Activated naive CD4-positive, alpha-beta T cell treated with anti-CD3 and anti-CD28 coated beads, Interleukin-2, amount 50 U/mL, for 24 hours (primary cell): ENCODE data around the gene MTREX.
"Not testable (repeated sequence)": the region's sequence is repeated elsewhere in the genome, so short reads cannot be mapped to it uniquely, and the experiment has no call there.

Experiments used
- H3K27ac Mint-ChIP-seq: one replicate; pipeline ENCODE4 v1.8.0; 2021; ENCODE audit warnings: mild to moderate bottlenecking, mixed read lengths
- H3K27me3 Mint-ChIP-seq: one replicate; pipeline ENCODE4 v1.8.0; 2021; ENCODE audit warnings: mixed read lengths
- H3K36me3 Mint-ChIP-seq: one replicate; pipeline ENCODE4 v1.8.0; 2021; ENCODE audit warnings: mixed read lengths
- H3K4me1 Mint-ChIP-seq: one replicate; pipeline ENCODE4 v1.8.0; 2021; ENCODE audit warnings: mixed read lengths
- H3K4me3 Mint-ChIP-seq: one replicate; pipeline ENCODE4 v1.8.0; 2021; ENCODE audit warnings: mild to moderate bottlenecking, mixed read lengths
- H3K9me3 Mint-ChIP-seq: one replicate; pipeline ENCODE4 v1.8.0; 2021; ENCODE audit warnings: mixed read lengths

The MTREX gene

GRCh38 chr5:55316289-55316688 is 8.5 kb downstream of the MTREX start:
- Mint-ChIP-seq H3K4me3 (no peak overlapping the region), H3K4me1 (peaks cover 78% of the 10 kb centered on the region), H3K27me3 (no peaks in the 10 kb centered on the region), H3K36me3 (peaks cover 14% of the 10 kb centered on the region), H3K9me3 (no peaks in the 10 kb centered on the region), H3K27ac (peak overlapping the region; percentile 53)

DNA sequence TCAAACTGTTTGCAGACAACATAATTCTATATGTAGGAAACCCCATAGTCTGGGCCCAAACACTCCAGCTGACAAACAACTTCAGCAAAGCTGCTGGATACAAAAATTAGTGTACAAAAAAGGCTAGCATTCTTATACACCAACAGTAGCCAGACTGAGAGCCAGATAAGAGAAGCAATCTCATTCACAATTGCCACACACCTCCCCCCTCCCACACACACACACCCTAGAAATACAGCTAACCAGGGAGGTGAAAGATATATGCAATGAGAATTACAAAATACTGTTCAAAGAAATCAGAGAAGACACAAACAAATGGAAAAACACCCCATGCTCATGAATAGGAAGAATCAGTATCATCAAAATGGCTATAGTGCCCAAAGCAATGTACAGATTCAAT is 9.0 kb downstream of the MTREX start:
- H3K4me1 Mint-ChIP-seq, result peaks cover 74% of the 10 kb centered on the region

GRCh38 chr5:55318237-55318636 is 10.4 kb downstream of the MTREX start:
- H3K27me3 Mint-ChIP-seq, H3K9me3 Mint-ChIP-seq, H3K27ac Mint-ChIP-seq, H3K4me3 Mint-ChIP-seq: not testable (repeated sequence)
- peaks cover 71% of the 10 kb centered on the region for H3K4me1 Mint-ChIP-seq
- peaks cover 14% of the 10 kb centered on the region for H3K36me3 Mint-ChIP-seq

More for the DNA sequence above, 9.0 kb downstream of the MTREX start:
- Mint-ChIP-seq H3K36me3 (peaks cover 14% of the 10 kb centered on the region), H3K4me3 (no peak overlapping the region), H3K9me3 (no peaks in the 10 kb centered on the region), H3K27ac (no peak overlapping the region), H3K27me3 (no peaks in the 10 kb centered on the region)

GRCh38 chr5:55319491-55319890 is 11.7 kb downstream of the MTREX start:
- no peaks in the 10 kb centered on the region for H3K9me3 Mint-ChIP-seq
- H3K27ac Mint-ChIP-seq, result no peak overlapping the region
- H3K4me3 Mint-ChIP-seq, result no peak overlapping the region

DNA sequence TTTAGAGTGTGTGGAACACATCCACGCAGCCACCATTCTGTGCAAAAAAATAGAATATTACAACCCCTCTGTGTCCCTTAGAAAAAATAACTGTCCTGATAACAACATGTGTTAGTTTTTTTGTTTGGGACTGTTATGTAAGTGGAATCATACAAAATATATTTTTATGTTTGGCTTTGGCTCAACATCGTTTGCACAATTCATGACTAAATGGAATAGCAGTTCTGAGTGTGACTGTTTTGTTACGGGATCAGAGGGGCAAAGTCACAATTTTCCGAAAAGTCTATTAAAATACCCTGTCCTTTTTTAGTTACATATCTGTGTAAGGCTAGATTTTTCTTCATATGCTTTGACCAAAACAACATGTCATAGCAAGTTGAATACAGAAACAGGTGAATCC is 12.8 kb downstream of the MTREX start:
- no peak overlapping the region for H3K4me3 Mint-ChIP-seq
- H3K27ac Mint-ChIP-seq, result no peak overlapping the region
- no peaks in the 10 kb centered on the region for H3K27me3 Mint-ChIP-seq
- no peaks in the 10 kb centered on the region for H3K9me3 Mint-ChIP-seq
- peaks cover 61% of the 10 kb centered on the region for H3K4me1 Mint-ChIP-seq
- H3K36me3 Mint-ChIP-seq, result peaks cover 19% of the 10 kb centered on the region

More at GRCh38 chr5:55319491-55319890, 11.7 kb downstream of the MTREX start:
- peaks cover 14% of the 10 kb centered on the region for H3K36me3 Mint-ChIP-seq
- no peaks in the 10 kb centered on the region for H3K27me3 Mint-ChIP-seq
- peaks cover 60% of the 10 kb centered on the region for H3K4me1 Mint-ChIP-seq

- no peaks in the 10 kb centered on the region for H3K27me3 Mint-ChIP-seq
- H3K9me3 Mint-ChIP-seq, result no peaks in the 10 kb centered on the region
- H3K4me3 Mint-ChIP-seq, result no peak overlapping the region
- H3K36me3 Mint-ChIP-seq, result peaks cover 10% of the 10 kb centered on the region
- H3K4me1 Mint-ChIP-seq, result peaks cover 42% of the 10 kb centered on the region
- H3K27ac Mint-ChIP-seq, result no peak overlapping the region
These were observed 16.2 kb downstream of the MTREX start for GRCh38 chr5:55324006-55324405.

- no peak overlapping the region for H3K4me3 Mint-ChIP-seq
- no peaks in the 10 kb centered on the region for H3K27me3 Mint-ChIP-seq
- no peak overlapping the region for H3K27ac Mint-ChIP-seq
- H3K9me3 Mint-ChIP-seq, result no peaks in the 10 kb centered on the region
- peaks cover 14% of the 10 kb centered on the region for H3K36me3 Mint-ChIP-seq
- H3K4me1 Mint-ChIP-seq, result peaks cover 43% of the 10 kb centered on the region
These were observed 17.1 kb downstream of the MTREX start for GRCh38 chr5:55324815-55325418.

GRCh38 chr5:55325621-55326020 is 17.8 kb downstream of the MTREX start:
- Mint-ChIP-seq H3K36me3 (peaks cover 18% of the 10 kb centered on the region), H3K9me3 (no peaks in the 10 kb centered on the region), H3K4me3 (no peak overlapping the region), H3K4me1 (peaks cover 45% of the 10 kb centered on the region), H3K27ac (no peak overlapping the region), H3K27me3 (no peaks in the 10 kb centered on the region)

DNA sequence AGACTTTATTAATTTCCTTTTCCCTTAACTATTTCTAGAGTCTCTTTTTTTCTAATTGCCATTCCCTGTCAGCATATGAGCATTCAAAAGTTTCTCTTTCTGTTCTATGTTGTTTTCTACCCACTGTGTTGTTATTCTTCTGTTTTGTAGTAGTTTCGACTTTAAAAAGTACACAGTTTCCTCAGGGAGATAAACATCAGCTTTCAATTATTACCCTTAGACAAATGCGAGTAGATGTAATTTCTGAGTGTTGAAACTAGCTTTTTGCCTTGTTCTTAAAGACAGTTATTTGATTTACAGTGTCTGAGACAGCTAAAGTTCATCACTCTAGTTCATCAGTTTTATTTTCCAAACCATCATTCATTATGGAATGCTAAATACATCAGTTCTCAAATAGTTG is 19.5 kb downstream of the MTREX start:
- Mint-ChIP-seq H3K9me3 (no peaks in the 10 kb centered on the region), H3K4me3 (no peak overlapping the region), H3K27me3 (no peaks in the 10 kb centered on the region), H3K4me1 (peaks cover 47% of the 10 kb centered on the region), H3K27ac (no peak overlapping the region), H3K36me3 (peaks cover 24% of the 10 kb centered on the region)

DNA sequence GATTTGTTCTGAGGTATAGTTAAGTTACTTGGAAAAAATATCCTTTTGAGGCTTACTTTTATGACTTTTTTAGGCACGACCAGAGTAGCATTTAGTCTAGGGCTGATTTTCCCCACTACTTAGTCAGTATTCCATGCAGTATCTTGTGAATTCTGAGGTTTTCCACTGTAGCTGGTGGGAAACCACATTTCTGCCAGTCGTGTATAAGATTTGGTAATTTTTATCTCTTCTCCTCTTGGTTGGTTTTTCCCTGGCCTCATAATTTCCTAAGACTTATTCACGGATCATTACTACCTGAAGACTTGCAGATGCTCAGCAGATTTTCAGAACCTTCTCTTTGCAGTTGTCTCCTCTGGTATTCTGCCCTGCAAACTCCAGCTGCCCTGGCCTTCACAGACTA is 23.5 kb downstream of the MTREX start:
- H3K36me3 Mint-ChIP-seq, result peaks cover 33% of the 10 kb centered on the region
- no peaks in the 10 kb centered on the region for H3K27me3 Mint-ChIP-seq
- peaks cover 51% of the 10 kb centered on the region for H3K4me1 Mint-ChIP-seq
- no peak overlapping the region for H3K4me3 Mint-ChIP-seq
- no peaks in the 10 kb centered on the region for H3K9me3 Mint-ChIP-seq
- H3K27ac Mint-ChIP-seq, result no peak overlapping the region

GRCh38 chr5:55333017-55333416 is 25.2 kb downstream of the MTREX start:
- Mint-ChIP-seq H3K9me3 (no peaks in the 10 kb centered on the region), H3K4me3 (no peak overlapping the region), H3K4me1 (peaks cover 47% of the 10 kb centered on the region), H3K27ac (no peak overlapping the region), H3K36me3 (peaks cover 33% of the 10 kb centered on the region), H3K27me3 (no peaks in the 10 kb centered on the region)

DNA sequence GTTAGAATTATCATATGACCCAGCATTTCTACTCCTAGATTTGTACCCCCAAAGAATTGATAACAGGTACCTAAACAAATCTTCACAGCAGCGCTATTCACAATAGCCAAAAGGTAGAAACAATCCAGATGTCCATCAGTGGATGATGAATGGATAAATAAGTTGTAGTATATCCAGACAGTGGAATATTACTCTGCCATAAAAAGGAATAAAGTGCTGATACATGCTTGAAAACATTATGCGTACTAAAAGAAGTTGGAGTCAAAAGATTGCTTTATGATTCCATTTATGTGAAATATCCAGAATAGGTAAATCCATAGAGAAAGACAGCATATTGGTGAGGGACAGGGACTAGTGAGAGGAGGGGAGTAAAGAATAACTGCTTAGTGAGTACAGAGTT is 26.0 kb downstream of the MTREX start:
- Mint-ChIP-seq H3K4me3 (no peak overlapping the region), H3K27ac (no peak overlapping the region), H3K36me3 (peaks cover 30% of the 10 kb centered on the region), H3K27me3 (no peaks in the 10 kb centered on the region), H3K4me1 (peaks cover 55% of the 10 kb centered on the region), H3K9me3 (no peaks in the 10 kb centered on the region)

DNA sequence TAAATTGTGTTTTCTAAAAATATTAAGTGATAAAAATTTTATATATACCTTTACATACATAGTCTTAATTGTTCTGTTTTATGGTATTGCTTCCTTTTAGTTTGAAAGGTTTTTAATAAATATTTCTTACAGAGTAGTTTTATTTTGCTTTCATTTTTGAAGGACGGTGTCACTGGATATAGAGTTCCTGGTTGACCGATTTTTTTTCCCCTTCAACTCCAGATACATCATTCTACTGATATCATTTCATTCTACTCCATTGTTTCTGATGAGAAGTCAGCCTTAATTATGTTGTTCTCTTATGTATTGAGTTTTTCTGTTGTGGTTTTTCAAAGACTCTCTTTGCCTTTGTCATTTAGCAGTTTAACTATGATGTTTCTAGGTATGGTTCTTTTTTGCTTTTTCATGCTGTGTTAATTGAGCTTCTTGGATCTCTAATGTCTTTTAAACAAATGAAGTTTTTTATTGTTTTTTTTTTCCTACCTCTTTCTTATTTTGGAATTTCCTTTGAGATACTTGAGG is 30.4 kb downstream of the MTREX start:
- Mint-ChIP-seq H3K27me3 (no peaks in the 10 kb centered on the region), H3K27ac (peak overlapping the region; percentile 79), H3K9me3 (no peaks in the 10 kb centered on the region), H3K36me3 (peaks cover 12% of the 10 kb centered on the region), H3K4me1 (peaks cover 32% of the 10 kb centered on the region), H3K4me3 (peak overlapping the region; percentile 16)

DNA sequence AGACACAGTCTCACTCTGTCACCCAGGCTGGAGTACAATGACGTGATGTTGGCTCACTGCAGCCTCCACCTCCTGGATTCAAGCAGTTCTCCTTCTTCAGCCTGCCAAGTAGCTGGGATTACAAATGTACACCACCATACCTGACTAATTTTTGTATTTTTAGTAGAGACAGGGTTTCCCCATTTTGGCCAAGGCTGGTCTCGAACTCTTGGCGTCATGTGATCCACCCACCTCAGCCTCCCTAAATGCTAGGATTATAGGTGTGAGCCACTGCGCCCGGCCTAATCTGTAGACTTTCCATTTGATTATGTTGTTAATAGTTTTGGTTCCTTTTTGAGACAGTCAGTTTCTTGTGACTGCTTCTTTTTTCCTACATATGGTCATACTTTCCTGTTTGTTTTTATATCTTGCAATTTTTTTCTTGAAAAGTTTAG is 31.0 kb downstream of the MTREX start:
- Mint-ChIP-seq H3K27ac (peak overlapping the region; percentile 88), H3K36me3 (peaks cover 10% of the 10 kb centered on the region), H3K4me1 (peaks cover 31% of the 10 kb centered on the region), H3K4me3 (peak overlapping the region; percentile 72), H3K27me3 (no peaks in the 10 kb centered on the region), H3K9me3 (no peaks in the 10 kb centered on the region)

- H3K9me3 Mint-ChIP-seq, result no peaks in the 10 kb centered on the region
- no peak overlapping the region for H3K4me3 Mint-ChIP-seq
- H3K27ac Mint-ChIP-seq, result peak overlapping the region; percentile 77
- H3K27me3 Mint-ChIP-seq, result no peaks in the 10 kb centered on the region
- H3K36me3 Mint-ChIP-seq, result peaks cover 23% of the 10 kb centered on the region
- peaks cover 26% of the 10 kb centered on the region for H3K4me1 Mint-ChIP-seq
These were observed 35.3 kb downstream of the MTREX start for GRCh38 chr5:55343107-55343506.

DNA sequence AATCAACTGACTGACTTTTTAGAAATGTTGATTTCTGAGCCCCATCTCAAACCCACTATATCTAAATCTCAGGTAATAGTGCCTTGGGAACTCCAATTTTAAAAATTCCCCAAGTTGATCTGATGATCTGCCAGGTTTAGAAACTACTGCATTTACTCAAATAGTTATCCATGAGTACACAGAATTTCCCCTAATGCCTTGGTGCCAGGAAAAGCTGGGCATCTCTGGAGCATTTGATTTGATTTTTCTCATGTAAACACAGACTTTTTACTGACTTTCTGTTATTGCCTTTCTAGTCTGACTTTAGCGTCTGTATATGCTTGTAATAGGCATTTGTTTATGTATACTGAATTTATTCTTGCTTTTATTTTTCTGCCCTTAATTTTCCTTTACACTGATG is 35.8 kb downstream of the MTREX start:
- H3K36me3 Mint-ChIP-seq, result peaks cover 23% of the 10 kb centered on the region

More for the DNA sequence above, 35.8 kb downstream of the MTREX start:
- Mint-ChIP-seq H3K27me3 (no peaks in the 10 kb centered on the region), H3K4me1 (peaks cover 21% of the 10 kb centered on the region), H3K27ac (peak overlapping the region; percentile 77), H3K4me3 (no peak overlapping the region), H3K9me3 (no peaks in the 10 kb centered on the region)
